Fibroblast of peridontal ligament (primary cell): Measurements from ENCODE around the gene NAT14.
A peak's percentile ranks its signal among the peaks of the same experiment; 100 is the strongest.
"Not testable (repeated sequence)": the region's sequence is repeated elsewhere in the genome, so short reads cannot be mapped to it uniquely, and the experiment has no call there.

ENCODE experiments used
- DNase-seq: peaks from one replicate; pipeline ENCODE4 v3.0.0-alpha.2; 2010; ENCODE audit errors: extremely low read depth

NAT14 gene, protein sequence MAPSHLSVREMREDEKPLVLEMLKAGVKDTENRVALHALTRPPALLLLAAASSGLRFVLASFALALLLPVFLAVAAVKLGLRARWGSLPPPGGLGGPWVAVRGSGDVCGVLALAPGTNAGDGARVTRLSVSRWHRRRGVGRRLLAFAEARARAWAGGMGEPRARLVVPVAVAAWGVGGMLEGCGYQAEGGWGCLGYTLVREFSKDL

DNA sequence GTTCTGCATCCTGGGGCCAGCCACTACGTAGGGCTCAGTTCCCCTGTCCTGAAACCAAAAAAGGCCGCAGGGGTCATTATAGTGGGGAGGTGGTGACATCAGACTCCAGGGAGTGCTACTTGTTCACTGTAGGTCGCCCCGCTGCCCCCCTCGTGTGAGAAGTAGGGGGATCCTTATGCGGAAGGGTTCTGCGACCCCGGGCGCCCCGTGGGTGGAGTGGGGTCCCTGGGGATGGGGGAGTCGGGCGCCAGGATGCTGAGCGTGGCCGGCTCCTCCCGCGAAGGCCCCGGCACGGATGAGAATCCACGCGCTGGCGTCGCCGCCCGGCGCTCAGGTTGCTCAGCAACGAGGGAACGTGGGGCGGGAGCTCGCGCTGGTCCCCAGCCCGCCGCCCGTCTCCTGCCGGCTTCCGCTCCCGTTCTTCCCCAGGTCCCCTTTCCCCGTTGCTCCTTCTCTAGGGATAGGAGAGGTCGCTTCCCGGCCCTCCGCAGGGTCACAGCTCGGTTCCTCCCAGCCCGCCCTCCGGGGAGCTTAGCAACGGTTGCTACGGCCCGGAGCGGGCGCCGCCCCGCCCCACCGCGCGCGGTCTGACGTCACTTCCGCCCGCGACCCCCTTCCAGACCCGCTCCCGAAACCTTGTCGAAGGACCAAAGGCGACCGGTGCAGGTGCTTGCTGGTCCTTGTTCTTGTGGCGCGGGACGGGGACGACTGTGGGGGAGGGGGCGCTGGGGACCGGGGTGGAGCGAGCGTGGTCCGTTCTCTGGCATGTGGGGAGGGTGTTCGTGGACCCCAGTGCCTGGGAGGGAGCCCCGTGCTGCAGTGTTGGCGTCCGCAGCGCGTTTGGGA lies at the start of gene NAT14:
Gene NAT14 (plus strand): TSS at position 596 of the 846 bp plus-strand sequence. CDS start 521 bp downstream, outside the sequence.
- peak; percentile 49 for DNase-seq

- no peak for DNase-seq
Observed at GRCh38 chr19:55436847-55437246, 48.1 kb upstream of the NAT14 start.

- peak; percentile 56 for DNase-seq
Observed at GRCh38 chr19:55437410-55437809, 47.6 kb upstream of the NAT14 start.

DNA sequence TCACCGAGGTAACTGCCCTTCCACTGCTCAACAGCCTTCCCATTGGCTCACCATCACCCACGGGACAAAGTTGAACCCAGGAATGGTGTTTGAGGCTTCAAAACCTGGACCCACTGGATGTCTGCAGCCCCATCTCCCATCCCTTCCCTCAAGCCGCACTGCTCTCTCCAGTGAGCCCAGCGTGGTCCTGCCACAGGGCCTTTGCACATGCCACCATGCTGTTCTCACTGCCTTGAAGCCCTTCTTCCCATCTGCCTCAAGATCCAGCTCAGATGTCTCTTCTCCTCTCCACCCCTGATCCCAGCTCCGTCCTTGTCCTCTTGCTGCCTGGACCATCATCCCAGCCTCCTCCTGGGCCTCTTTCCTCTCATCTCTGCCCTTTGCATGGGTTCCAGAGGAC lies 45.9 kb upstream of the NAT14 start:
- DNase-seq, result no peak

DNA sequence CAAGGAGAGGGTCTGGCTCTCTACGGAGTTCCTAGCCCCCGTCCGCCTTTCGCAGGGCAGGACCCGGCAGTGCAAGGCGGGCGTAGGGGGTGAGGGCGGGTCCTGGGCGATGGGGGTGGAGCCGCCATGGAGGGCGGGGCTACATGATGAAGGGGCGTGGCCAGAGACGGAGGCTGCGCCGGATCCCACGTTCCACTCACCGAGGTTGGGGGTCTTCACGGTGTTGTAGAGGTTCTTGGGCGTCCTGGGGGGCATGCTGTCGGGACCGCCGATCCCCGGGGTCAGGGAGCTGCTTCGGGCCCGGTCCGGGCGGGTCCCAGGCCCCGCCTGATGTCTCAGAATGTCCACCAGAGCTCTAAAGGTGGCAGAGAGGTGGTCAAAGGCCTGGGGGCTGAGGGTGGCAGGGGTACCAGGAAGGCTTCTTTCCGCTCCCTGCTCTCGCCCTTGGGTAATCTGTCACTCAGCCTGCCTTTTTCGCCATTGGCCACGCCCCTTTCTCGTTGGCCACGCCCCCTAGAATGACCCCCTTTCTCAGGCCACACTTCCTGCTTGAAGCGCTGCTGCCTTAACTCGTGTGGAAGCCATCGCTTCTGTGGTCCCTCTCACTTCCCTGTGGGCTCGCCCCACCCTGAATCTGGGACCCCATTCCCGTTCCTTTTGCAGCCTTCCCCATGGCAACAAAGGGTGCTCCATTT lies 44.4 kb upstream of the NAT14 start:
- no peak for DNase-seq

- DNase-seq, result no peak
Observed at GRCh38 chr19:55441319-55441691, 43.7 kb upstream of the NAT14 start.

GRCh38 chr19:55441692-55442321 lies 43.2 kb upstream of the NAT14 start:
- DNase-seq, result no peak

DNA sequence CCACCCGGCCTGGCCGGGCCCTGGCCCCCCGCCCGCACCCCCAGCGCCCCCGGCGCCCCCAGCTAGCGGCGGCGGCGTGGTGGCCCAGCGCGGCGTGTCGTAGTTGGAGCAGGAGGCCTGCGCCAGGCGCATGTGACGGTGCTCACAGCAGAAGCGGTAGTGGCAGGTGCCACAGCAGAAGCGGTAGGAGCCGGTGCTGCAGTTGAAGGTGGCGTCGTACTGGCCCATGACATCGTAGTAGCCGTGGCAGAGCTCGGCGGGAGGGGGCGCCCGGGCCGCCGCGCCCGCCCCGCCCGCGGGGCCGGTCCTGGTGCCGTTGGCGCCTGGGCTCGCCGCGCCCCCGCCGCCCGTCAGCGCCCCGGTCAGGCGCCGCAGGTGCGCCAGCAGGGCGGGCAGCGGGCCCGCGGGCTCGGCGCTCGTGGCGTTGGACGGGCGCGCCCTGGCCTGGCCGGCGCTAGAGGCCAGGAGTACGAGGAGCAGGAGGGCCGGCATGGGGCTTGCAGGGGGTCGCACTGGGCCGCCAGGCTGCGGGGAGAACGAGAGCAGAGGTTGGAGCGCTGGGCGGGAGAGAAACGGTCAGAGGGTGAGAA lies 42.5 kb upstream of the NAT14 start:
- DNase-seq, result no peak

- DNase-seq, result no peak
Observed at GRCh38 chr19:55443045-55443823, 41.8 kb upstream of the NAT14 start, which contains the start of gene SHISA7. Gene SHISA7, minus strand, starts transcription at chr19:55443300. Its CDS starts 437 bp downstream, at chr19:55442863.

DNA sequence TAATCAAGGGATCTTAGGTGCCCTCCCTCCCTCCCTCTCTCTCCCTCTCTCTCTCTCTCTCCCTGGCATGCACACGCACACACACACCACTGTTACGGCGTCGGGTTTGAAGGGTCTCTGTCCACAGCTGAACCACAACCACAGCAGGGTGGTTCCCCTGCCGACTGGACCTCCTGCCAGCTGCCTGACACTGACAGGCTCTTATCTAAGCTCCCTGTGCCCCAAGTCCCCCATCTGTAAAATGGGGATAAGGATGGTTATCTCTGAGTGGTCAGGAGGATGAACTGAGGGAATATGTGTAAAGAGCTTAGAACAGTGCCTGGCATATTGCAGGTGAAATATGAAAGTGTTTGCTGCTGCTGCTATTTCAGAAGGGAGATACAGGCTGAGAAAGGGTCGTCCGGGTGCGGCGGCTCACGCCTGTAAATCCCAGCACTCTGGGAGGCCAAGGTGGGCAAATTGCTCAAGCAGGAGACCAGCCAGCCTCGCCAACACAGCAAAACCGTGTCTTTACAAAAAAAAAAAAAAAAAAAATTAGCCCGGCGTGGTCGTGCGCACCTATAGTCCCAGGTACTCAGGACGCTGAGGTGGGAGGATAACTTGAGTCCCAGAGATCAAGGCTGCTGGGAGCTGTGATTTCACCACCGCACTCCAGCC lies 41.0 kb upstream of the NAT14 start:
- no peak for DNase-seq

GRCh38 chr19:55444646-55445045 lies 40.3 kb upstream of the NAT14 start:
- no peak for DNase-seq

DNA sequence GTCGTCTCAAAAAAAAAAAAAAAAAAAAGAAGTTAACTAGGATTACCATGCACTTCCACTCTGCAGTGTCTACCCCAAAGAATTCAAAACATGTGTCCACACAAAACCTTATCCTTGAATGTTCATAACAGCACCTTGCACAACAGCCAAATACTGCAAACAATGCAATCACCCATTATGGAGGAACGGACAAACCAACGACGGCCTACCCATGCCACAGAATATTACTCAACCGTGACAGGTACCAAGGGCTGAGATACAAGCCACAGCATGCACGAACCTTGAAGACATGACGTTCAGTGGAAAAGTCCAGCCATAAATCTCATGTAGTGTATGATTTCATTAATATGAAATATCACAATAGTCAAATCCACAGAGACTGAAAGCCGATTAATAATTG lies 38.9 kb upstream of the NAT14 start:
- no peak for DNase-seq

GRCh38 chr19:55447421-55448174 lies 37.4 kb upstream of the NAT14 start:
- peak; percentile 34 for DNase-seq

DNA sequence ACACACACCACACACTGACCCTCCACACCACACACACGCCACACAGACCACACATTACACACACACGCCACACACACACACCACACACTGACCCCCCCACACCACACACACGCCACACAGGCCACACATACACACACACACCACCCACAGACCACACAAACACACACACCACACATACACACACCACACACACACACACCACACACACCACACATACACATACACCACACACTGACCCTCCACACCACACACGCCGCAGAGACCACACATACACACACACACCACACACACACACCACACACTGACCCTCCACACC lies 36.9 kb upstream of the NAT14 start:
- DNase-seq, result not testable (repeated sequence)

DNA sequence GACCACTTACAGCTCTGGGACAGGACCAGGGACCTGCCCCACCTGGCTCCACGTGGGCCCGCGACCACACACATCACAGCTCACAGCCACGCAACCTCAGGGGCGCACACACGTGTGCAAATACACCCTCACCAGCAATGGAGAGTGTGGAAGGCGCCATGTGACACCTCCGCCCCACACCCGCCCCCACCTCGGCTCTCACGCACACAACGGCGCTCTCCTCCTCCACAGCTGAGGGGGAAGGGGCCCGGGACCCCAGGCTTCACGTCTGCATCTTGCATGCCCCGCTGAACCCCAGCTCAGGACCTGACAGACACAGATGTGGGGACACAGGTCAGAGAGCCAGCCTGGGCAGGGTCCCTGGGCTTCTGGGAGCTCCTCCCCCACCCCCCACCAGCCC lies 35.5 kb upstream of the NAT14 start:
- DNase-seq, result no peak

DNA sequence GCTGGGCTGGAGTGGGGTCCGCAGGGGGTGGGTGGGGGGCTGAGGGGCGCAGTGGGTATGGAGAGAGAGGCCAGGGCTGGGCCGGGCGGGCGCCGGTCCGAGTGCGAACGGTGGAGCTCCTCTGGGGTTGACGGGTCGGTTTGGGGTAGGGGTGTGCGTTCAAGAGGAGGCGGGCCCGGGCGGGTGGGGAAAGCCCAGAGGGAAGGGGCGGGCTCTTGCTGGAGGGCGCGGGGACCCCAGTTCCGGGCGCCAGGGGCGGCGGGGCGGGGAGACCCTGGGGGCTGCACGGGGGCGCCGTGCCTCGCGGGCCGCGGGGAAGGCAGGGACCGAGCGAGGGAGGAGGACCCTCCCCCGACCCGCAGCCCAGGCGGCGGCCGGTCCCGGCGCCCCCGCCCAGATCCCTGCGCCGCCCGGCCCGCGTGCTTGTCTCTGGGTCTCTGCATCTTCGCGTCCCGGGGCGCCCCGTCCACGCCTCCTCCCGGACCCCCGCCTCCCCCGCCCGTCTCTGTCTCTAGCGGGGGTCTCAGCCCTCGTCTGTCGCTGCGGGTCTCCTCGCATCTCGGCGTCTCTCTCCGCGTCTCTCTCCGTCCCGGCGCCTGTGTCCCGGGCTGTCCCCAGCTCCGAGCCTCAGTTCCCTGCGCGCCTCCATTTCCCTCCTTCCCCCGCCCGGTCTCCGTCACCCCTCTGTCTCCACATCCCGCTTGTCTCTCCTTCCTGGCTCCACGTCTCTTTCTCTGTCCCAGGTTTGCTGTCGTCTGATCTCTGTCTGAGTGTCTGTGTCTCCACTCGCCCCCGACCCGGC lies 33.6 kb upstream of the NAT14 start:
- DNase-seq, result no peak

DNA sequence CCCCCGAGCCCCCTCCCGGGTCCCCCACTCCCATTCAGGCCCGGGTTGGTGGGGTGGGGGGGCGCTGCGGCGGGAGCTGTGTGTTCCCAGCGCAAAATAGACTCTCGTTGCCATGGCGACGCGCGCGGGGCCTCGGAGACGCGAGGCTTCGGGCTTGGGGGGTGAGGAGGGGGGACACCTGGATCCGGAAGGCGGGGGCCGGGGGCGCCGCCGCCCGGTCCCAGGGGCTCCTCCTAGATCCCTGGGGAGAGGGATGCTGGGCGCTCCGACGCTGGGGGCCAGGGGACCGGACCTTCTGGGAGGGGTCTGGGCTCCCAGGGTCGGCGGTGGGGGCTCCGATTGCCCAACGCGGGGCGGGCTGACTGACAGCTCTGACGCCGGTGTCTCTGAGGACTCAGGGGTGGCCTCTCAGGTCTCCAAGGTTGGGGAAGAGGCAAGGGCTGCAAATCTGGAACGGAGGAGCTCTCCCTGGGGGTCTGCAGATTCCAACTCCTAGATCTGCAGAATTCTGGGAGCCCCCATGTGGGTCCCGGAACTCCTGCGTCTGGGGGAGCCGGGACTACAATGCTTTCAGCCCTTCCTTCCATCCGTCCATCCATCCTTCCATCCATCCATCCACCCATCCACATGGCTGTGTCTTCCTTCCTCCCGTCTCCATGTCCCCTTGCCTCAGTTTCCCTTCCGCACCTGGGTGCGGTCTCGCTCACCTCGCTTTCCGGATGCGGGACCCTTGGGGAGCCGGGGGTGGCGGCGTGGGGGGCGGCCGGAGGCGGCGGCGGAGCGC lies 32.8 kb upstream of the NAT14 start:
- DNase-seq, result no peak

GRCh38 chr19:55452749-55453346 lies 32.1 kb upstream of the NAT14 start:
- peak; percentile 28 for DNase-seq
